Stimulated activated CD4-positive, alpha-beta T cell treated with anti-CD3 and anti-CD28 coated beads, TNF-alpha, amount 100 ng/mL, for 1 hour (primary cell): Measurements from ENCODE around the gene TM9SF4.

Experiments
- DNase-seq, 3 donors: peaks; one replicate each; pipeline ENCODE4 v3.0.0-alpha.2; 2020; ENCODE audit warnings: low read depth in 3 of 3, low spot score in 1 of 3

Gene TM9SF4

GRCh38 chr20:32127347-32127746 is 17.8 kb downstream of the TM9SF4 start:
- DNase-seq: no peak

- DNase-seq: no peak
Observed at GRCh38 chr20:32128167-32128566, 18.7 kb downstream of the TM9SF4 start.

- DNase-seq: no peak
Observed at GRCh38 chr20:32129863-32130262, 20.3 kb downstream of the TM9SF4 start.

- DNase-seq: no peak
Observed at GRCh38 chr20:32130352-32130751, 20.8 kb downstream of the TM9SF4 start.

GRCh38 chr20:32130965-32131364 is 21.5 kb downstream of the TM9SF4 start:
- DNase-seq: no peak

GRCh38 chr20:32132911-32133549 is 23.5 kb downstream of the TM9SF4 start:
- DNase-seq: no peak

GRCh38 chr20:32134026-32134425 is 24.5 kb downstream of the TM9SF4 start:
- no peak for DNase-seq

- DNase-seq: no peak
Observed at GRCh38 chr20:32135983-32136515, 26.5 kb downstream of the TM9SF4 start.

GRCh38 chr20:32138921-32139320 is 29.4 kb downstream of the TM9SF4 start:
- no peak for DNase-seq

GRCh38 chr20:32139947-32140346 is 30.4 kb downstream of the TM9SF4 start:
- DNase-seq: no peak

- no peak for DNase-seq
Observed at GRCh38 chr20:32140603-32141002, 31.1 kb downstream of the TM9SF4 start.

GRCh38 chr20:32141465-32141980 is 32.0 kb downstream of the TM9SF4 start:
- DNase-seq: no peak

- DNase-seq: no peak
Observed at GRCh38 chr20:32142088-32142487, 32.6 kb downstream of the TM9SF4 start.

- DNase-seq: no peak
Observed at GRCh38 chr20:32142991-32143390, 33.5 kb downstream of the TM9SF4 start.

- DNase-seq: no peak
Observed at GRCh38 chr20:32144898-32145662, 35.6 kb downstream of the TM9SF4 start.

GRCh38 chr20:32149566-32150170 is 40.2 kb downstream of the TM9SF4 start:
- DNase-seq: no peak

- DNase-seq: no peak
Observed at GRCh38 chr20:32150291-32150848, 40.9 kb downstream of the TM9SF4 start.

GRCh38 chr20:32152421-32153155 is 43.1 kb downstream of the TM9SF4 start:
- no peak for DNase-seq

- no peak for DNase-seq
Observed at GRCh38 chr20:32153156-32153665, 43.7 kb downstream of the TM9SF4 start.

- no peak for DNase-seq
Observed at GRCh38 chr20:32153771-32154170, 44.3 kb downstream of the TM9SF4 start.
